ENCODE measurements around the gene ROMO1.

- no peak for TF ChIP-seq CTCF (IDR thresholded peaks at IDR 0.05)
- no peak for TF ChIP-seq POLR2A (IDR thresholded peaks at IDR 0.05)
Measured at GRCh38 chr20:35661908-35662307, 37.3 kb upstream of the ROMO1 start.
